Kasumi-1 (cell line): ENCODE results near the gene NSFL1C.
"Not testable (repeated sequence)": the region's sequence is repeated elsewhere in the genome, so short reads cannot be mapped to it uniquely, and the experiment has no call there.

Experiments used
- DNase-seq, 2 experiments: peaks; one replicate each; lab custom pipeline; 2025; lab: John Stamatoyannopoulos, UW

Gene NSFL1C

DNA sequence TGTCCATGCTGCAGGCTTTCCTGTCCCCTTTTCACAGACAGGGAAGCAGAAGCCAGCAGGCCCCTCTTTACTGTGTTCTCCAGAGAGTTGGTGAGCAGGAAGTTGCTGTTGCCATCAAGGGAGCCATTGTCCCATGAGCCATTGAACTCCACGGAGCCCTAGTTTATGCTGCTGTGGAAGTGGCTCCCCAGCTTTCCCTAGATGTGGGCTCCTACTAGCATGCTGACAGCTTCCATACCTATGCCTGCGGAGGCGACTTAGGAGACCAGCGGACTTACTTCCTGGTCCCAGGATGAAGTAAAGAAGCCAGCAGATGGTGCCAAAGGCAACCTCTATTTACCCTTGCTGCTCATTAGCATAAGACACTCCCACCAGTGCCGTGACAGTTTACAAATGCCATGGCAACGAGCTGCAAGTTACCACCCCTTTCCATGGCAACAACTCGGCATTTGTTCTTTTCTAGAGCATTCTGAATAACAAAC lies 43.0 kb downstream of the NSFL1C start:
- no peak for DNase-seq

DNA sequence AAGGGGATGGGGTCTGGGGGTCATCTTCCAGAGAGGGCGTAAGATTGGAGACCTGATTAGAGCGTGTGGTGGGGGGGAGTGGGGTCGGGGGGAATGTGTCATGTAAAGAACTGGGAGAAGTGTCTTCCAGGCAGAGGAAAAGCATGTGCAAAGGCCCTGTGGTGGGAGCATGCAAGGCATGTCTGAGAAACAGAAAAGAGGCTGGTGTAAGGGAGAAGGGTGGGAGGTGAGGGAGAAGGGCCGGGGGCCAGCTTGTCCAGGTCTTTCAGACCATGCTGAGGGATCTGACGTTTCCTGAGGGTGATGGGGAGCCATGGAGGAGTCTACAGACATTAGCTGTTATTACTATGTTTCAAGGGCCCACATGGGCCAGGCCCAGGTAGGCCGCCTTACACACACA lies 43.4 kb downstream of the NSFL1C start:
- no peak for DNase-seq

- DNase-seq = no peak
These were observed 43.9 kb downstream of the NSFL1C start for GRCh38 chr20:1422753-1423152.

- no peak for DNase-seq
These were observed 46.6 kb downstream of the NSFL1C start for GRCh38 chr20:1420066-1420465.

DNA sequence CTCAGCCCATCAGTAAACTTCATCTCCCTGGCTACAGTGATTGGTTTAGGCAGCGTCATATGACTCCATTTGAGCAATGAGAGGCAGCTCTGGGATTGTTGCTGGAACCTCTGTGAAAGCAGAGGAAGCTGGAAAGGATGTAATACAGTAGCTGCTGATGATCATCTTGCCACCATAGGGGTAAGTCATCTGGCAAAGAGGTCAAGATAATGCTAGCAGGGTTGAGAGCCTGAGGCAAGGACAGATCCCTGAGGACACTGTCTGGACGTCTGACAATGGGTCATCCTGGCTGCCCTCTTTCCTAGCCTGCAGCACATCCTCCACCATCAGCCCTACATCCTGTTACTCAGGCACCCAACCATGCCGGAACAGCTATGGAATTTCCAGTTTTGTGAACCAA lies 48.3 kb downstream of the NSFL1C start:
- DNase-seq = no peak

DNA sequence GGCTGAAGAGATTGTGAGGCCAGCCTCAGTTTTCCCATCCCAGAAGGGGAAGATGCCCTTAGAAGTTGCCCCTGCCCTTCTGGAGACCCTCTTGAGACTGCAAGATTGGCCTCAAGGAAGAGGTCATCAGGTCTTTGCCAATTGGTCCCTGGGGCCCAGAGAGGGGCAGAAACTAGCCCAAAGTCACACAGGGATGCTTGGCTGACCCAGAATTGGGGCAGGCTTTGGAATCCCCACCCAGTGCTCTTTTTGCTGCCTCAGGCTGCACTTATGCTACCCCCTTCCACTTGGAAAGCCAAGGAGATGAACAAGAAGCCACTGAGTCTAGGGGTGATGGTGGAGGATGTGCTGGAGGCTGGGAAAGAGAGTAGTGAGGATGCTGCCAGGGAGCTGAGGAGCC lies 48.9 kb downstream of the NSFL1C start:
- DNase-seq = no peak

DNA sequence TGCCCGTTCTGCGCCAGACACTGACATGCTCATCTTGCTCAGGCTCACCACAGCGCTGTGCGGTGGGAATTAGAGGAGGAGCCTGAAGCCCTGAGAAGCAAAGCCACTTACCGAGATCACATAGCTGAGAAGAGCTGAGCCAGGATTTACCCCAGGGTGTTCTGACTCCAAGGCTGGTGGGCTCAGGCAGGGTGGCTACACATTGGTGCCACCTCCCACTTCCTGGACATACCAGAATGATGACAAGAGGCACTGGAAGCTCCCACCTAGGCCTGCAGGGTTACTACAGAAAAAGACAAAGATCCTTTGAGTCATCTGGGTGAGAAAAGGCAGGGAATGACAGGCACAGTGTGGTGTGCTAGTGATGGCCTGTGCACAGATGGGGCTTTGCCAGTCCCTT lies 49.4 kb downstream of the NSFL1C start:
- no peak for DNase-seq

DNA sequence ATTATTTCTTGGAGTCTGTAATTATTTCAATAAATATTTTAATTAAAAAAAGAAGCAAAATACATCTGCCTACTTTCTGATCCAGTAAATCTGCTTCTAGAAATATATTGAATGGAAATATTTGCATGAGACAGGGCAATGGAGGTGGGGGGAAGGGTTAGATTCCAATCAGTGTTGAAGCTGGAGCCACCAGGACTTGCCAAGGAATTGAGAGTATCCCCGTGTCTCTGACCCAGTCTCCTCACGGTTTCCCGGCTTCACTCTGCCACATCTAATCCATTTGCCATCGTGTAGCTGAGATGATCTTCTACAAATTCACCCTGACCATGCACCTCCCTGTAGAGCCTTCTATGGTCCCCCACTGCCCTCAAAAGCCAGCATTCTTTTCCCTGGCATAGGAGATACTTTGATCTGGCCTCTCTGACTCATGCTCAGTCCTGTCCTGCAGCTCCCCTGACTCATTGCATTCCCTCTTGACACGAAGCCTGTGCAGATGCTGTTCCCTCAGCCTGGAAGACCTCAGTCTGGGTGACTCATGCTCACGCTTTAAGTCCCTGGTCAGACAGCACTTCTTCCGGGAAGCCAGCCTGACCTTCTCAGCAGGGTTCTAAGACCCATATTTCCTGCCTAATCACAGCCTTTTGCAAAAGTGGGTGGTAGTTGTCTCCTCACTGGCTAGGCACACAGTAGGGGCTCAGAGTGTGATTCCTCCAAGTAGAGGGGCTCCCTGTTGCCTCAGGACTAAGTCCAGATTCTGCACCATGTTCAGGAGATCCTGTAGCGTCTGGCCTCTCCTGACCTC lies 50.8 kb downstream of the NSFL1C start:
- no peak for DNase-seq

- no peak for DNase-seq
These were observed 51.7 kb downstream of the NSFL1C start for GRCh38 chr20:1414982-1415381.

- DNase-seq = no peak
These were observed 60.8 kb downstream of the NSFL1C start for GRCh38 chr20:1405801-1406200.

DNA sequence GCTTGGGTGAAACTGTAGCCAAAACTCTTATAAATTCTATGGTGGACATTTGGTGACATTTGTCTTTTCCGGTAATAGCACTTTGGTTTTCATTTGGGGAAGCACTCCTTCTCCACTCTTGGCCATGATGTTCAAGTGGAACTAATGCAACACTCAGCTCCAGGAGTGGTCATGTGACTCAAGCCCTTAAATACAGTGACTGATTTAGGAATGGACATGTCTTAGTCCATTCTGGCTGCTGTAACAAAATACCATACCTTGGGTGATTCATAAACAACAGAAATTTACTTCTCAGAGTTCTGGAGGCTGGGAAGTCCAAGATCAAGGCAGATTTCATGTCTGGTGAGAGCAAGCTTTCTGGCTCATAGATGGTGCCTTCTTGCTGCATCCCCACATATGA lies 63.0 kb downstream of the NSFL1C start:
- DNase-seq = no peak

GRCh38 chr20:1402149-1402548 lies 64.5 kb downstream of the NSFL1C start:
- no peak for DNase-seq

DNA sequence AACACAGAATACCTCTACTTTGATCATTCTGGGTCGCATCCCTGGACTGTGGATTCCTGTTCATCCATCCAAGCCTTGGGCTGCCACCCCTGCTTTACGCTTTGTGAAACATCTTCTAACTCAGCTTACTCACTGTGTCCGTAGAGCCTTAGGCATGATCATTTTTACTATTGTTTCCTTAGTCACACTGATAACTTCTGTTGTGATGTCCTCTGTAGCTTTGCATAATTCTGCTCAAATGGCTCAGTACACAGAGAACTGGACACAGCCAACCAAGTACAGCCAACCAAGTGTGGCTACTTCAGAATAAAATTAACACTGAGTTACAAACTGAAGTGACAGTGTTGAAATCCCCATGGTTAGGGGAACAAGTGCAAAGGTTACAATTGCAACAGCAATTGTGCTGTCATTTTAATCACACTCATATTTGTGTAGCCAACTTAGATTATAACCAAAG lies 65.2 kb downstream of the NSFL1C start:
- no peak for DNase-seq

DNA sequence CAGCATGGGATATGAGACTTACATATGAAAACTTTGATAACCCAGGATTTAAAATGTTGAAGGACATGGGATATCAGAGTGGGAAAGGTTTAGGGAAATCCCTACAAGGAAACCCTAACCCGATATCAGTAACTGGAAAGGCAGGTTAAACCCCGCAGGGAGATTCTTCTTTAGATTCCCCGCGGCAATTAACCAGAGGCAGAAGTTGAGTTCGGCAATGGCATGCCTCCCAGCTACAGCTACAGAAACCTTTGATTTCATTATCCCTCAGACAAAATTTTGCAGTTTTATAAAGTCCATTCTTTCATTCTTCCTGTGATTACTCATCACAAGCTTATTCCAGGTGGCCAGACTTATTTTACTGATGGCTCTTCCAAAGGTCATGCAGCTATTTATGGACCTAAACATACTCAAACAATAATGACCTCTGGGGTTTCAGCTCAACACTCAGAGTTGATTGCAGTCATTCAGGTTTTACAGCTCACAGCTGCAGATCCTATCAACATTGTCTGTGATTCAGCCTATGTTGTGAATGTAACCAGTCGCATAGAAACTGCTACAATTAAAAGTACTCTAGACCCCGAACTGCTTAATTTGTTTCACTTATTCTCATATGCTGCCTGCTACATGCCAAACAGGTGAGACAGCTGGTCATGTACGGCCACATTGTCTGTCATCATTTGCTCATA lies 66.8 kb downstream of the NSFL1C start:
- not testable (repeated sequence) for DNase-seq

DNA sequence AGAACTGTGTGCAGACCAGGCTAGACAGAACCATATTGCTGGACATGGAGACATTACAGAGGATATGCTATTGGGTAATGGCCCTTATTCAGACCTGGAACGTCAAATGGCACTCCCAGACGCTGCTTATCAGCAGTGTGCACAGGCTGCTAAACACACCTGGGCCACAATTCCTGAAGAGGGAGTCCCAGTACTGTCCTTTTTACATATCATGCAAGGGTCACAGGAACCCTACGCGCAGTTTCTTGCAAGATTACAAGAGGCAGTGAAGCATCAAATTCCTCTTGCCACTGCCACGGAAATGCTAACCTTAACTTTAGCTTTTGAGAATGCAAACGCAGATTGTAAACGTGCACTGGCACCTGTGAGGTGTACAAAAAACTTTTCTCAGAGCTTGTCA lies 68.5 kb downstream of the NSFL1C start:
- not testable (repeated sequence) for DNase-seq

DNA sequence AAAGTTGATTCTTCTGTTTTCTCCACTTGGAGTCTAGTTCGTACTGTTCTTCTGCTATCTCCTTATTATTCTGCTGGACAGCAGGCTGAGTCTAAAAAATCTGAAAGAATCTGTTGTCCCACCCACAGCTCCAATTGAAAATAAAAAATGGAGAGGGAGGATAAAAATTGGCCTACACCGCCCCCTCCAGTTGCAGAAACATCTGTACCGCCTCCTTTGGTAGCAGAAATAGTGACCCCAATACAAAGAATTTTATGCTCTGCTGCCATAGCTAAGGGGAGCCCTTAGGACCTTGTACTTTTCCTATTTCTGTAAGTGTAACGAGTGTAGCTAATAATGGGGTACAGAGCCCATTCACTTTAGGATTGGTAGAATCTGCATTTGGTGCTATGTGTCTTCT lies 68.9 kb downstream of the NSFL1C start:
- peak; percentile 10 to 20 for DNase-seq

- DNase-seq = no peak
These were observed 69.9 kb downstream of the NSFL1C start for GRCh38 chr20:1396702-1397101.

DNA sequence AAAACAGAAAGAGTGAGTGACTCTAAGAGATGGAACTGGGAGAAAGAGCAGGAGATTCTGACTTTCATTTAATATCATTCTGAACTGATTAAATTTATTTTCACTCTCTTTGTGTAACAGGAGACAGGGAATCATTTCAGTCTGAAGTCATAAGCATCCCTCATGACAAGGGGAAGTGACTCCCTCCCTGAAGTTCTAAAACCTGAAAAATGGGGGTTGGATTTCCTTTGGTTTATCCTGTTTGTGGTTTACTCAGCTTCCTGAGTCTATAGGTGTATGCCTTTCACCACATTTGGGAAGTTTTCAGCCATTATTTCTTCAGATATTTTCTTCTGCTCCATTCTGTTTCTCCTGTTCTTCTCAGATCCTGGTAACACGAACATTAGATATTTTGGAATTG lies 70.4 kb downstream of the NSFL1C start:
- DNase-seq = no peak

- no peak for DNase-seq
These were observed 72.0 kb downstream of the NSFL1C start for GRCh38 chr20:1394686-1395085.

DNA sequence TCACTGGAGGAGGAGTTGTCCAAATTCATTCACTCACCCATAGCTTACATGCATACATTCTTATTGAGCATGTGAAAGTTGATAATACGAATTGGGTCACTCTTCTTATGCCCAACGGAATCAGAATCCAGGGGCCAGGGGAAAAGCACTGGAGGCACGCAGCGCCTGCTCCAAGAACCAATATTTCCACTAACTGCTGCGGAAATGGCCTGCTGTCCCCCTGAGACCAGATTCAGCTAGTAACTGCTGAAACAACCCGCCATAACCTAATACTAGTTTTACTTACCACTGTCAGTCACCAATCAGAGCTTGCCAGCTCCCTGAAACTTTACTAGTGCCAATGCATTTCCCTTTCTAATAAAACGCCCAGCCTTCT lies 73.2 kb downstream of the NSFL1C start:
- DNase-seq = peak; percentile 30 to 45

GRCh38 chr20:1392693-1393506 lies 73.7 kb downstream of the NSFL1C start, which contains the start of gene FKBP1A:
Gene FKBP1A, minus strand, starts transcription at chr20:1393054. Its CDS starts 56 bp downstream, at chr20:1392998.
- DNase-seq = peak; percentile 93 to 94

- no peak for DNase-seq
These were observed 74.3 kb downstream of the NSFL1C start for GRCh38 chr20:1392443-1392692.
